H1 (cell line): ENCODE results near the gene ITGA3. TPM values are rescaled to one million over a fixed set of nuclear protein-coding genes. Genes with fewer than 3 reads are reported as not detected.

ENCODE experiments used
- CTCF ChIA-PET: fragments of 300-600 bp; sonication (Branson Sonifier 250); formaldehyde crosslinking; loops from one replicate; lab custom pipeline; 2021; ENCODE audit not compliant: partially characterized antibody; lab: Charles Lee
- POLR2A ChIA-PET: fragments of 300-600 bp; sonication (Branson Sonifier 250); formaldehyde crosslinking; loops from one replicate; lab custom pipeline; 2021; ENCODE audit warnings: inconsistent platforms; ENCODE audit not compliant: partially characterized antibody; lab: Charles Lee
- DNase-seq, 2 experiments: peaks; one replicate each; pipeline versions ENCODE4 v3.0.0 to v3.0.0-alpha.2; 2010 to 2022; ENCODE audit warnings: low spot score in 2 of 2, low read depth in 1 of 2, mixed read lengths in 1 of 2
- FAIRE-seq: peaks from 2 replicates; lab custom pipeline; 2011; peaks lifted over from hg19 to GRCh38; lab: Jason Lieb, UNC
- H2AFZ ChIP-seq: 2 replicates; pipeline ENCODE4 v1.8.1; 2012; ENCODE audit warnings: low read length, inconsistent platforms
- H2AK5ac ChIP-seq: 2 replicates; pipeline ENCODE4 v1.6.1; 2013; ENCODE audit warnings: low read depth, low read length
- H2BK120ac ChIP-seq: replicated peaks from 2 replicates; pipeline ENCODE3; 2013; ENCODE audit warnings: low read depth, low read length, inconsistent platforms
- H2BK12ac ChIP-seq: 2 replicates; pipeline ENCODE4 v1.6.1; 2013; ENCODE audit warnings: low read depth, low read length
- H2BK15ac ChIP-seq: 2 replicates; pipeline ENCODE4 v1.6.1; 2013; ENCODE audit warnings: low read length
- H2BK20ac ChIP-seq: 2 replicates; pipeline ENCODE4 v1.6.1; 2013; ENCODE audit warnings: low read length
- H2BK5ac ChIP-seq: 2 replicates; pipeline ENCODE4 v1.6.1; 2013; ENCODE audit warnings: low read depth, low read length
- H3K14ac ChIP-seq: 2 replicates; pipeline ENCODE4 v1.6.1; 2013; ENCODE audit warnings: inconsistent platforms; ENCODE audit not compliant: insufficient read length
- H3K18ac ChIP-seq: 2 replicates; pipeline ENCODE4 v1.6.1; 2013; ENCODE audit warnings: low read length; ENCODE audit errors: extremely low read depth
- H3K23ac ChIP-seq: 2 replicates; pipeline ENCODE4 v1.6.1; 2013; ENCODE audit warnings: inconsistent platforms; ENCODE audit not compliant: insufficient read length
- H3K23me2 ChIP-seq: 2 replicates; pipeline ENCODE4 v1.6.1; 2013; ENCODE audit warnings: low read depth, low read length
- H3K27ac ChIP-seq: 2 replicates; pipeline ENCODE4 v1.6.1; 2011; ENCODE audit warnings: low read depth, low read length, inconsistent platforms
- H3K27me3 ChIP-seq, 4 experiments: replicated peaks in 1 of 4; 1 replicate in 1 of 4; 2 replicates in 3 of 4; pipeline versions ENCODE4 v1.6.1 to v1.8.1; 2011 to 2013; ENCODE audit warnings: low read length in 3 of 4, mild to moderate bottlenecking in 3 of 4, inconsistent platforms in 2 of 4, mixed read lengths in 2 of 4, moderate library complexity in 1 of 4; ENCODE audit not compliant: control insufficient read depth in 3 of 4, insufficient read depth in 3 of 4; ENCODE audit errors: extremely low read depth in 1 of 4
- H3K36me3 ChIP-seq, 4 experiments: 2 replicates each; pipeline versions ENCODE4 v1.6.1 to v1.8.1; 2011 to 2013; ENCODE audit warnings: mild to moderate bottlenecking in 4 of 4, low read length in 3 of 4, moderate library complexity in 2 of 4, control low read depth in 1 of 4, inconsistent platforms in 1 of 4; ENCODE audit not compliant: insufficient read depth in 4 of 4, control insufficient read depth in 2 of 4
- H3K4ac ChIP-seq: replicated peaks from 2 replicates; pipeline ENCODE3; 2013; ENCODE audit warnings: low read length, low read depth, mixed read lengths, inconsistent platforms; ENCODE audit not compliant: insufficient read length
- H3K4me1 ChIP-seq, 4 experiments: replicated peaks in 1 of 4; 1 replicate in 1 of 4; 2 replicates in 3 of 4; pipeline versions ENCODE4 v1.6.1 to v1.8.1; 2011 to 2013; ENCODE audit warnings: low read length in 3 of 4, inconsistent platforms in 2 of 4, mixed read lengths in 1 of 4; ENCODE audit not compliant: insufficient read depth in 4 of 4, control insufficient read depth in 3 of 4
- H3K4me2 ChIP-seq, 2 experiments: 2 replicates each; pipeline versions ENCODE4 v1.6.1 to v1.8.1; 2011 to 2013; ENCODE audit warnings: low read depth in 2 of 2, low read length in 2 of 2, control low read depth in 1 of 2, inconsistent platforms in 1 of 2, mild to moderate bottlenecking in 1 of 2; ENCODE audit not compliant: insufficient read depth in 1 of 2
- H3K4me3 ChIP-seq, 4 experiments: fragments of 200-600, 300-600 bp in 1 of 4; sonication (generic), shearing (Covaris generic), sonication (Bioruptor Twin) in 1 of 4; 2 replicates each; pipeline versions ENCODE4 v1.5.1 to v1.8.1; 2011 to 2016; ENCODE audit warnings: low read length in 4 of 4, low read depth in 3 of 4, control low read depth in 2 of 4, inconsistent platforms in 2 of 4, mild to moderate bottlenecking in 2 of 4, mixed read lengths in 1 of 4, moderate library complexity in 1 of 4; ENCODE audit not compliant: insufficient read depth in 2 of 4; ENCODE audit errors: extremely low read depth in 1 of 4
- H3K56ac ChIP-seq: replicated peaks from 2 replicates; pipeline ENCODE3; 2013; ENCODE audit warnings: low read depth, mild to moderate bottlenecking, mixed read lengths, low read length, inconsistent platforms; ENCODE audit not compliant: insufficient read length
- H3K79me1 ChIP-seq: 2 replicates; pipeline ENCODE4 v1.6.1; 2013; ENCODE audit warnings: low read depth, low read length, control low read depth
- H3K79me2 ChIP-seq, 2 experiments: 2 replicates each; pipeline versions ENCODE4 v1.6.1 to v1.8.1; 2012 to 2013; ENCODE audit warnings: low read length in 2 of 2, mild to moderate bottlenecking in 2 of 2, inconsistent platforms in 1 of 2; ENCODE audit not compliant: insufficient read depth in 2 of 2, control insufficient read depth in 1 of 2
- H3K9ac ChIP-seq, 4 experiments: replicated peaks in 1 of 4; 1 replicate in 1 of 4; 2 replicates in 3 of 4; pipeline versions ENCODE4 v1.6.1 to v1.8.1; 2011 to 2013; ENCODE audit warnings: low read depth in 3 of 4, low read length in 3 of 4, control low read depth in 2 of 4, mild to moderate bottlenecking in 2 of 4, moderate library complexity in 2 of 4, inconsistent platforms in 1 of 4; ENCODE audit errors: extremely low read depth in 1 of 4
- H3K9me3 ChIP-seq, 2 experiments: 2 replicates each; pipeline versions ENCODE4 v1.6.1 to v1.8.1; 2012 to 2013; ENCODE audit warnings: mild to moderate bottlenecking in 2 of 2, moderate library complexity in 2 of 2, control low read depth in 1 of 2, inconsistent platforms in 1 of 2, low read depth in 1 of 2, low read length in 1 of 2, mixed read lengths in 1 of 2; ENCODE audit not compliant: insufficient read depth in 2 of 2
- H4K20me1 ChIP-seq, 2 experiments: replicated peaks in 1 of 2; 2 replicates each; pipeline versions ENCODE3 to v1.8.1; 2011 to 2013; ENCODE audit warnings: inconsistent platforms in 2 of 2, low read length in 2 of 2, mild to moderate bottlenecking in 1 of 2; ENCODE audit not compliant: insufficient read depth in 2 of 2, control insufficient read depth in 1 of 2
- H4K5ac ChIP-seq: 2 replicates; pipeline ENCODE4 v1.6.1; 2013; ENCODE audit warnings: low read length, low read depth, mixed read lengths, inconsistent platforms; ENCODE audit not compliant: insufficient read length
- H4K8ac ChIP-seq: 2 replicates; pipeline ENCODE4 v1.8.0; 2013; ENCODE audit warnings: mild to moderate bottlenecking, moderate library complexity, low read length, inconsistent platforms; ENCODE audit not compliant: insufficient read depth; ENCODE audit errors: extremely low read depth
- H4K91ac ChIP-seq: replicated peaks from 2 replicates; pipeline ENCODE3; 2013; ENCODE audit warnings: low read length, mixed read lengths, inconsistent platforms; ENCODE audit not compliant: insufficient read length
- BRCA1 ChIP-seq: IDR thresholded peaks from 2 replicates; pipeline ENCODE4 v1.6.1; 2012; ENCODE audit warnings: low read depth, low read length, improper control_type of control experiment
- CEBPB ChIP-seq: IDR thresholded peaks from 2 replicates; pipeline ENCODE4 v1.6.1; 2012; ENCODE audit warnings: low read depth, low read length
- CHD1 ChIP-seq: IDR thresholded peaks from 2 replicates; pipeline ENCODE4 v1.6.1; 2012; ENCODE audit warnings: low read depth, low read length, improper control_type of control experiment
- EGR1 ChIP-seq: IDR thresholded peaks from 2 replicates; pipeline ENCODE4 v1.6.1; 2011; ENCODE audit warnings: low read depth, low read length, borderline replicate concordance
- EP300 ChIP-seq, 2 experiments: IDR thresholded peaks; 1 replicate in 1 of 2; 2 replicates in 1 of 2; pipeline ENCODE4 v1.6.1; 2011 to 2012; ENCODE audit warnings: low read depth in 2 of 2, low read length in 2 of 2, mild to moderate bottlenecking in 2 of 2, borderline replicate concordance in 1 of 2, inconsistent platforms in 1 of 2, moderate library complexity in 1 of 2
- SUZ12 ChIP-seq: fragments of 200-600 bp; sonication (generic); IDR thresholded peaks from 2 replicates; pipeline ENCODE4 v1.6.1; 2012; ENCODE audit warnings: mild to moderate bottlenecking, inconsistent platforms, low read length, moderate library complexity, mixed read lengths
- WGBS, 2 experiments: shearing (Covaris generic) in 1 of 2; methylation state at CpG; one replicate each; pipeline versions ENCODE4 v1.1.6 to v1.1.7; 2013 to 2015; ENCODE audit warnings: low lambda C conversion rate in 2 of 2, mixed read lengths in 2 of 2, inconsistent platforms in 1 of 2, low coverage in 1 of 2, missing lambda C conversion rate in 1 of 2; ENCODE audit not compliant: insufficient replicate concordance in 2 of 2, insufficient coverage in 1 of 2, insufficient read length in 1 of 2; ENCODE audit errors: extremely low coverage in 1 of 2, missing lambda C conversion rate in 1 of 2; 5-methylcytosine and 5-hydroxymethylcytosine counted together
- polyA plus RNA-seq, 7 experiments: library from polyadenylated mRNA; depleted of rRNA in 3 of 7; stranded (reverse) in 5 of 7; unstranded in 2 of 7; fragments of >200 nt in 5 of 7; fragments of 200-250 nt in 2 of 7; gene quantifications; 1 replicate in 5 of 7; 2 replicates in 1 of 7; 4 replicates in 1 of 7; pipeline versions ENCODE4 v1.2.1 to v1.2.3, GENCODE V29; 2011 to 2013; ENCODE audit warnings: missing spikeins in 2 of 7, mixed read lengths in 2 of 7
- total RNA-seq: library from RNA; stranded (reverse); fragmentation: NEBNext Ultra II Directional; extraction: Animal tissue kit (Norgen Biotek cat#: 25700); gene quantifications from 2 replicates; pipeline ENCODE4 v1.2.1, GENCODE V29; 2021

Gene ITGA3
- total and polyA plus RNA-seq, 2 of the 8 experiments (the other 6 are each of a cell fraction or from before 2014, with no cell fraction given), result 24.0 to 24.2 TPM

DNA sequence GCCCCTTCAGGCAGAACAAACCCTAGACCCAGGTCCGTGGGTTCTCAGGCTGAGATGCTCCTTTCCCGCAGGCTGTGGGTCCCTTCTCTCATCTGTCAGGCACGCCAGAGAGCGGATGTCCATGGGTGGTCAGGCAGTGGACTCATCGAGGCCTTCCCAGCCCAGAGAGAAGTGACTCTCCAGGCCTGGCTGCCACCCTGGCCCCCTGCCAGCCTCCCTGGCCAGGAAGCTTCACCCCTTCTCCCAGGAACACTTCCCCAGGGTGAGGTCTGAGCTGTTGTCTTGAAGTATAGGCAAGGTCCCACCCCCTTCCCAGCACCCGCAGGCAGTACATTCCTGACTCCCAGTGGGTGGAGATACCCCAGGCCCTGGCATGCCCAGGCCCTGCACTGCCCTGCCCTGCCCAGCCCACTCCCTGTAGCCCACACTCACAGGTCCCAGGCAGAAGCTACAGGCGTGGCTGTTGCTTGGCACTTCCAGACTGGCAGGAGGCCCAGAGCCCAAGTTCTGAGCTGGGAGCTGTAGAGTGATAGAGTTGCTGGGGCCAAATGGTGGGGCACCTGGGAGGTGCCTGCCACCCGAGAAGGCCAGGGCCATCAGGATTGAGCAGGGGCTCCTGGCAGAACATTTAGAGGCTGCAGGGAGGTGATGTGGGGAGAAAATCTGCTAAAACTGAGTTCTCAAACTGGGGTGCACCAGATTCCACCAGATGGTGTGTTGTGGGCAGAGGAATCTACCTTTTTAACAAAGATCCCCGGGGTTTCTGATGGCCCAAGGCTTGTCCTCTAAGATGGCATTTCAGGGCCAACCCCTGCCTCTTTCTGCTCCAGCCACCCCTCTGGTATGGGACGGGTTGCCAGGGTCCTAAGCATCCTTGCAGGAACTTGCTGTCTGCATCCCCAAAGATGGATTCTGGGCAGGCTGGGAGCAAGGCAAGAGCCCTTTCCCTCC lies 6.7 kb downstream of the ITGA3 start:
- H2BK20ac ChIP-seq, result no peak overlapping the region
- H3K23ac ChIP-seq, result no peak overlapping the region
- no peak overlapping the region for H2BK15ac ChIP-seq
- no peak overlapping the region for H2BK5ac ChIP-seq
- peaks cover 2% of the 10 kb centered on the region; the same call in 1 of the 2 replicates for H3K79me1 ChIP-seq
- no peaks in the 10 kb centered on the region for H3K79me2 ChIP-seq
- H2BK12ac ChIP-seq, result no peak overlapping the region
- FAIRE-seq (no peak), DNase-seq (no peak)
- no peak overlapping the region for H4K8ac ChIP-seq
- no peak overlapping the region for H2AFZ ChIP-seq
- 82% methylated on average over 10 of the region's 10 CpGs; no CpG with 5 or more reads in 1 of the 2 experiments for WGBS, 2 experiments
- no peak overlapping the region for H3K9ac ChIP-seq
- H3K23me2 ChIP-seq, result no peaks in the 10 kb centered on the region
- no peak overlapping the region for H3K56ac ChIP-seq
- H4K20me1 ChIP-seq, result peaks cover 0 to 2% of the 10 kb centered on the region in 2 experiments
- no peak overlapping the region for H3K18ac ChIP-seq
- H3K14ac ChIP-seq, result no peak overlapping the region
- H3K36me3 ChIP-seq, result no peaks in the 10 kb centered on the region
- ChIA-PET CTCF (interaction anchor here (0.6 to 14.6 kb wide), 7 partner anchors 14 to 35 kb away, joined by 3 to 169 read pairs (median 4); no protein-coding TSS in a partner anchor), POLR2A (interaction anchor here (1.4 kb wide), 1 partner anchor 12 kb away, joined by 3 read pairs; no protein-coding TSS in a partner anchor)
- H3K4me2 ChIP-seq, result no peak overlapping the region
- no peaks in the 10 kb centered on the region for H3K9me3 ChIP-seq
- H4K5ac ChIP-seq, result no peak overlapping the region
- no peak overlapping the region for H3K4ac ChIP-seq
- H4K91ac ChIP-seq, result peak overlapping the region; percentile 30
- H2BK120ac ChIP-seq, result no peak overlapping the region
- H2AK5ac ChIP-seq, result no peak overlapping the region; the same call in 1 of the 2 replicates
- peaks cover 0 to 3% (median 3%) of the 10 kb centered on the region in 4 experiments; a peak in 5 of 7 replicates for H3K27me3 ChIP-seq
- no peak overlapping the region for H3K4me3 ChIP-seq
- H3K27ac ChIP-seq, result no peak overlapping the region
- H3K4me1 ChIP-seq, result peaks cover 0 to 7% (median 2%) of the 10 kb centered on the region in 4 experiments; a peak in 5 of 7 replicates
- TF ChIP-seq SUZ12 (no peak), BRCA1 (no peak), CHD1 (no peak), EGR1 (no peak), CEBPB (no peak), EP300 (IDR thresholded peaks at IDR 0.05; ENCODE audit: borderline replicate concordance in 1 of 2, low read depth in 2 of 2, low read length in 2 of 2) (no peak)
